GM21619 (cell line): ENCODE results near the gene SCFD2.

ENCODE experiments used
- ATAC-seq: cut with Tn5 transposase; IDR thresholded peaks from one replicate; pipeline ENCODE4 v1.9.1; 2021; ENCODE audit not compliant: unreplicated experiment

Gene SCFD2

DNA sequence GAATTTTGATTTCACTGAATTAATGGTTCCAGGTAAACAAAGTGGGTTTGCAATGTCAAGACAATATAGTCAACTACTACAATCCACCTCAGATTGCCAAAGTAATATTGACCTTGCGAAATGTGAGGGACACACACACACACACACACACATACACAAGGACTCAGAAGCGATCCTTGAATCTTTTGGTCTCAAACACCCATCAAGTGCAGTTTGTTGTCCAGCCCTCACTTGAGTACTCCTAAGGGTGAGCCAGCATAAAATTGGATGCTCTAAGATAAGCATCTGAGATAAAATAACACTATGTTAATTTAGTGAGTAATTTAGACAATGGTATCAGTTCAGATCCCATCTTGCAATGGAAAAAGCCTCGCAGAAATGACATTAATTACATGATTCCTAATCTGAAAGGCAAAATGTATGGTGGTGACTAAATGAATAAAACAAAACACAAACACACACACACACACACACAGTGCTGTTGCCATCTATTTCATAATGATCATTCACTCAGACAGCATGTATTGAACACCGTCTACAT, 401.2 kb downstream of the SCFD2 start:
- ATAC-seq = no peak

DNA sequence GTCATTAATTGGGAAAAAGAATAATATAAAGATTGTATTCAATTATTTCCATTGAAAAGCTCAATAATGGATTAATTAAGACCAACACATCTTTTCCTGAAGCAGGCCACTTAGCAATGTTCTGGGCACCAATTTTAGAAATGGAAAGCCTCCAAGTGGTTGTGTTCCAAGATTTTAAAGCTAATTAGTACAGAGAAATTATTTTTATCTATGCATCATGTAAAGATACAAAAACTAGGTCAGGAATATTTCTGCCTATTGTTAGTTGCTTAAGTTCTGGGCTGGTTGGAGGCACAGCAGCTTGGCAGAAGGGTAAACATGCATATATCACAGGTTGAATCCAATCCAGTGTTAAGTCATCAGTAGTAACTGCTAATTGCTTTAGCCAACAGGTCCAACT, 401.9 kb downstream of the SCFD2 start:
- ATAC-seq = no peak

DNA sequence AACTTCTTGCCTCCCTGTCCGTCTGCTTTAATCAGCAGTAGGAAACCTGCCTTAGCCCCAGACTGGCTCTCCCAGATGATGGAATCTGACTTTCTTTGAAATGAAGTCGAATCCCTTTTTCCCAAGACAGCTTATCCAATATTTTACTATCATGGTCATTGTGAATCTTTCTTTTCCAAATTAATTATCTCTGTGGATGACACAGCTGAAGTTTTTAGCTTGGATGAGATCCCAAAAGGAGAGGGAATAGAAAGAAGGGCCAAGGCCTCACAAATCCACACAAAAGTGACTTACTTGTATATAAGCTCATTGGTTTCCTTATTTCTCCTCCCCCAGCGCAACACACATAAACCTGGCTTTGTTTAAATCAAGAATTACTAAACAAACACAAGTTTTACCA, 403.1 kb downstream of the SCFD2 start:
- ATAC-seq = no peak

DNA sequence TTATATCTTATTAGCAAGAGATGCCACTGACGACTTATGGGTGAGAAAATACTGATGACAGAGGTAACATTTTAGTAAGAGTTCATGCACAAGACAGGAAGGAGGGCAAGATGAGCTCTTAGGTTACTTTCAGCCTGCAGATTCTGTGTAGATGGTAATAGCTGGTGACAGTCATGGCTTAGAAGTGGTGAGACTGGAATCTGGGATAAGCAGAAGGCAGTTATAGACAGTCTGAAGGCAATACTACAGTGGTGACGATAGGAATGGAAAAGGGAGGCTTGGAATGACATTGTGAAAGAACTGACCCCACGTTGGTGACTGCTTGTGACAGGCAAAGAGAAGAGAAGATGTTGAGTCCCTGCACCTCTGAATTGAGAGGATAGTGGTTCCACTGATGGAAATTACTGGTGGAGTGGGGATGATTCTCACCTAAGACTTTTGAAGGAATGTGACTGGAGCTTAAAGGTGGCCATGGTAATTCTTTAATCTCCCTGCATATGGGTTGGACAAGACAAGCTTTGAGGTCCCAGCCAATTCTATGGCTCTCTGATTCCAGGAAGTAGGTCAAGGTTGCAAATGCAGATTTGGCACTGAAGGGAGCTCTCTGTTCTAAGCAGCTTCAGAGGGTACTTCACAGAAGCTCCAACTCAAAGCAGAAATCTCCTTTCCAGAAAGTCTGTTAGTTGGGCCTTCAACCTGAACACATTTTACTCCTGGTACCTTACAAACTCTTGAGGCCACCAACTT, 404.0 kb downstream of the SCFD2 start:
- ATAC-seq = no peak

DNA sequence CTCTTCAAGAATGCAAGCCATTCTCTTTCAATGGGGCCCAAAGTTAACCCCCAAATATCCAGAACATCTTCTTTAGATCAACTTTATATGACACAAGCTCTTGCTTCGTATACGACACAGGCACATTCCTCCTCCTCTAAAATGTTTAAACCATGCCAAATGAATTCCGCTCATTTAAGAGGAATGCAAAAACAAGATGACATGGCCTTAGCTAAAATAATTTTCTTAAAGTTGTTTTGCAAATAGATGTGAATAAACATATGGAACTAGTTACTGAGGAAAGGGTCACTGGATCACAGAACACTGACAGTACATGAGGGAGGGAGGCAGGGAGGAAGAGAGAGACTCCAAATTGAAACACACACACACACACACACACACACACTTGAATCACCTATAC, 406.3 kb downstream of the SCFD2 start:
- no peak for ATAC-seq

DNA sequence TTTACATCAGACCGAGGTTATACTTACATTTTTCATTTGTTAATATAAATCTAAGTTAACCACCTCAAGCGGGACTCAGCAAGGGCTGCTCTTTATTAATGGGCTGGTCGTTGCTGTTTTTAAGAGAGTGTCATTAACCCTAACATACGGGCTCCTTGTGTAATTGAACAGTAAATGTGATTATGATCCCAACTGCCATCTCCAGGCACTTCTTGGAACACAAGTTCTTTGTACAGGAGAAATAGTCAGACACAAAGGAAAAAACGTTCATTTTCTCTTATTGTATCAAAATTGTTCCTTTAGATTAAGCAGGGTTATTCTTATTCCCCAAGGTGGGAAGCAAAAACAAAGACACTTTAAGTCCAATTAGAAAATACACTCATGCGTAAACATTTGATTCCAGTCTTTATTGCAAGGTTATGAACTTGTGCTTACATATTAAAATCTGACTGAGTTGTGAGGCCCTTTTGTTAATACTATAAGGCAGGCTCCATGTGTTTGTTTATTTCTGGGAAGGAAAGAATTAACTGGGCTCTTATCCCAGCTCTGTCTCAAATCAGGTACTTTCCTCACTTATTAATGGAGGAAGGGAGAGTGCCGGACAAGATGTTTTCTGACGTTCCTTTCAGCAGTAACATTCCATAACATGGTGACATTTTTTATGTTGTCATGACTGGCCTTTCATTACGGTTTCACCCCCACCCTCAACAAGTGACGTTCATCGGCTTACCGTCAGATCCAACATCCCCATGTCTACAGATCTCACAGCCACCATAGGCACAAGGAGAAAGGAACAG, 407.8 kb downstream of the SCFD2 start:
- ATAC-seq = no peak

DNA sequence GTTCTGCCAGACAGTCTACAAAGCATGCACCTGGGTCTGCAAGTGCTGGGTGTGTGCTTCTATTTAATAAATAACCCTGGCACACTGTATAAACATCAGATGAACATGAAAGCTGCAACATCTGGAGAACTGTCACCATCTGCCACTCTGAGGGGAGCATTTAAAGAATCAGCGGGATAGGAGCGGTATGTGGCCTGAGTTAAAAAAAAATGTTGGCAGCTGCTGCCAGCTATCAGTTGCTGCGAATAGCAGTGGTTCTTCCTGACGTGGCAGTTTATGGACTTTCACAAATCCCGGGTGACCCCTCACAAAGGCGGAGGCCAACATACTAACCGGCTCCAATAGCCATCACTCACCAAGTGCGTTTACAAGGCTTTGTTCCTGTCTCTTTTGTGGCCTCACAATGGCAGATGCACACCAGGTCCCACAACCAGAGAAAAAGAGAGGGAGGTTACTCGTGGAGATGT, 408.6 kb downstream of the SCFD2 start:
- ATAC-seq = no peak

DNA sequence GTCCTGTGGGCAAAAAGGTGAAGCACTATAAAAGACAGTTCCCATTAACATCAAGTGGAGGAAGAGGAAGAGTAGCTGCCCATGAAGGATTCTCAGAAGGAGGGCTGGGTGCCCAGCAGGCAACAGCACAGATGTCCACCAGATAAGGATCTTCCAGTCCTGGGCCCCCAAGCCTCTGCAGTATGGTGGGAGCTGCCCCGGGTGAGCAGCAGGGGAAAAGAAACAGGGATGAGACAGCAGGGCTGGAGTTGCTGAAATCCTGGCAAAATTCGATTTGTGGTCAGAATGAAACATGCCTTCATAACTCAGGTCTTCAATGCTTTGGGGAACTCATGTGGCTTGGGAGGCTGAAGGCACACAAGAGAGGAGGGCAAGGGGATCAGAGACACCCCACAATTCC, 409.2 kb downstream of the SCFD2 start:
- ATAC-seq = no peak

DNA sequence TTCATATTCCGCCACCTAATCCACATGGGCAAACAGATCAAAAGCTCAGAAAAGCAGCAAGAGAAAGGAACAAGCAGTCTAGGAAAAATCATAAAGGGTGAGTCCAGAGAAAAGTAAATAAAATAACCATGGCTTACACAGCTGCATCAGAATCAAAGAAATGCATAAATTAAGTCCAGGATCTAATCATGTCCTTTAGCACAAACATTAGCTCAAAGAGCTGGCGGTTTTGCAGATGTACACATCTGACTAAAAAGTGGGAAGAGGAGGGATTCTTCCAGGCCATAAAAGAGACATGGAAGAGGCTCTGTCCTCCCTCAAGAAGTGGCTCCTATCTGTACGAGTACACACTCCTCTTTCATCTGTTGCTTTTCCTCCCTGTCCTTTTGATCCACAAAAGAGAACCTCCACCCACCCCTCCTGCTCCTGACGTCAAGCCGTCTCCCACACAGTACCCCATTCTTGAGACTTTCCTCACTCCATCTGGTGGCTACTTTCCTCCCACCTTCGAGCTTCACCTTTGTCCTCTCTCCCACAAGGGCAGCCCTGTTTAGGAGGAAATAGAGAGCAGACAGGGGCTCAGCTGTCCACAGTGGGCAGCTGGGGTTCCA, 411.2 kb downstream of the SCFD2 start:
- no peak for ATAC-seq

DNA sequence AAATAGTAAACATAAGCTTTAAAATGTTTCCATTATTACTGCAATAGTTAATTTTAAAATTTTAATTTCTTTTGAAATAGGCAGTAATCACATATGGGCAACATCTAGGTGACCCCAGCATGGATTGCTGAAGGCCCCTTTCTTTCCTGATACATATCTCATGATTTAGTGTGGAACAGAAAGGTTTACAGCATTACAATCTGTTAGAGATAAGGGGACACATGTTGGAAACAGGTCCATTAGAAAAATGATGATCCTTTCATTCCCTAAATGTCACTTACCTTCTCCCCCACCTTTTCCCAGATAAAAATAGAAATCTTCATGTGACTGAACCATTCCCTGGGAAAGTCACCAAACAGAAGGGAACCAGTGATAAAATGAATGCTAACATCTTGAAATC, 413.3 kb downstream of the SCFD2 start:
- no peak for ATAC-seq

DNA sequence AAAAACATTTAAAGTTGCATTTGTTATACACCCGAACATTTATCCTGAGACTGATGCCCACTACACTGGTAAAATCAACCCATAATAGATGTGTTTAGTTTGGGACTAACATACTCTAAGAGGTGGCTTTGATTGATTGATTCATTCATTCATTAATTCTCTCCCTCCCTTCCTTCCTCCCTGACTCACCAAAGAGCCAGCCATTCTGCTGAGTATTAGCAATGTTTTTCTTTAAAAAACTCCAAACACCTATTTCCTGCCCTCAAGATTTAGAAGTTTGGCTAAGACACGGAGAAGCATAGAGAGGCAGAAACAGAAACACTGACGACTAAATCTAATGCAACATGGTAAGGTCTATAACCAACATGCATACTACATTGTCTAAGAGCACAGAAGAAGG, 414.8 kb downstream of the SCFD2 start:
- no peak for ATAC-seq

DNA sequence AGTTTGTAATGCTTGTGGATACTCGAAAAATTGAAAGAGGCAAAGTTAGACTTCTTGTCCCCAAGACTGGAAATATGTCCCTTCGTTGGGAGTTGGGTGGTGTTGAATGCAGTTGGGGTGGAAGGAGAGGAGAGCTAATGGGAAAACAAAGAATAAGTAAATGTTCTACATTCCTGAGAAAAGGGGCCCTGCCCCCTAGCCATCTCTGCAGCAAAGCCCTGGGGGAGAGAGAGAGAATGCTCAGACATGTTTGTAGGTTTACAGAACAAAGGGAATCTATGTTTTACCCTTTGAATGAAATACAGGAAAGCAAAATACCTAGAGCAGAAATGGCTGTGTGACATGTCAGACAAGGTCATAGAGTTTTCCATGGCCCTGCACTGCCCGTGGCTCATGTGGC, 415.6 kb downstream of the SCFD2 start:
- no peak for ATAC-seq

DNA sequence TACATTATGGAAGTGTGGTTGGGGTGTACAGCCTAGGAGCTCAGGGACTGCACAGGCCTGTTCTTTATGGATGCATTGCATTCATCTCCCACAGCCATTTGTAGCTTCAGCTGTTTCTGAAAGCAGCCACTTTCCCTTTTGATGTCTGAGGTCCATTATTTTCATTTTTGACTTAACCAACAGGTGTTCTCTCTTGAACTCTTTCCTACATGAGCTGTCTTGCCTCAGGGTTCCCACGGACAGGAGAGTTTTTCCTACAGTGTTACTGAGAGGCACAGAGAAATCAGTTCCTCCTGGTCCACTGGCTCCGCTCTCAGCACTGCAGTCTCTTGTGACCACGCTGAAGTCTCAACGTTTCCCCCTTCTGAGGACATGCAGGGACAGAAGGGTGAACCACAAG, 416.5 kb downstream of the SCFD2 start:
- no peak for ATAC-seq

DNA sequence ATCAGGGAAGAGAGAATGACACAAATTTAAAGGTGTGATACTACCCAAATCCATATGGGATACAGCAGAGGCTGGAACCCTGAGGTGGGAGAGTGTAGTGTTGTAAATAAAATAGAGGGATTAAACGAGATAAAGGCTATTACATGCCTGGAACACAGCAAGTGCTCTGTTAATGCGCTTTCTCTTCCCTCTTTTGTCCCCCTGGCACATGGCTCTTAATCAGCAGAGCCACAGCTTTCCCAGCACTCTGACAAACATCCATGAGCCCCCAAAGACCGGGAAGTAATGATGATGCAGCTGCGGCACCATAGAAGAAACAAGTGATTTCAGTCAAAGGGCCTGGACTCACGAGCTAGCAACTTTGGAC, 417.8 kb downstream of the SCFD2 start:
- no peak for ATAC-seq

DNA sequence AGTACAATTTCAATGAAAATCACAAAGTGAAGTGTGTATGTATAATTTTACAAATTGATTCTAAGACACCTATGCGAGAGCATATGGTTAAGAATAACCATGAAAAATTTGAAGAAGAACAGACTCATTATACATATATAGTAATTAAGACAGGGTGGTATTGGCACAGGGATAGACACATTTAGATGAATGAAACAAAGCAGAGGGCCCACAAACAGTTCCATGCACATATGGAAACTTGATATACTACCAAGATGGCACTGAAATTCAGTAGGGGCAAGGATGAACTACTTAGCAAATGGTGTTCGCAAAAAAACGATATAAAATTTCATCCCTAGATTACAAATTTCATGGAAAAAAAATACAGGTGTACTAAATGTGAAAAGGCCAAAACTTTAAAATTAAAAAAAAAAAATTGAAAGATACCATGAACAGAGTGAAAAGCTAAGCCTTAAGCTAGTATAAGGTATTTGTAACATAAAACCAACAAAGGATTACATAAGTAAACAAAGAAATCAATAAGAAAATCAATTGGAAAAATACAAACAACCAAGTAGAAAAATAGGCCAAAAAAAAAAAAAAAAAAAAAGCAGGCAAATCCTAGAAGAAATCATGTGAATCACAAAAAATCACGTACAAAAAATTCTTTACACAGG, 418.3 kb downstream of the SCFD2 start:
- no peak for ATAC-seq

DNA sequence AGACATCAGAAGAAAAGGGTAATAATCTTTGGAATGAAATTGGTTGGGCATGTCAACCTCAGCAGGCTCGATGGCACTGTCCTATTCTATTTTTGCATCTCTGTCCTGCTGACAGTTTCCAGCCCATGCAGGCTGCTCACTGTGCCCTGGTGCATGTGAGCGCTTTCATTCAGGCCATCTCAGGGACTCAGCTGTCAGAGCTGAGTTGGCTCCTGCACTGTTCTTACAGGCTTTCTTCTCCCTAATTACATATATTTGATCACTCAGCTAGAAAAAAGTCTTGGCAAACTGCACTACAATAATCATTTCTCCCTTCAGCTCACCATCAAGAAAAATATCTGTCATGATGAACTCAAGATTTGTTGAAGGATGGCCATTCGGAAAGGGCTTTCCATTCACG, 419.0 kb downstream of the SCFD2 start:
- ATAC-seq = no peak

DNA sequence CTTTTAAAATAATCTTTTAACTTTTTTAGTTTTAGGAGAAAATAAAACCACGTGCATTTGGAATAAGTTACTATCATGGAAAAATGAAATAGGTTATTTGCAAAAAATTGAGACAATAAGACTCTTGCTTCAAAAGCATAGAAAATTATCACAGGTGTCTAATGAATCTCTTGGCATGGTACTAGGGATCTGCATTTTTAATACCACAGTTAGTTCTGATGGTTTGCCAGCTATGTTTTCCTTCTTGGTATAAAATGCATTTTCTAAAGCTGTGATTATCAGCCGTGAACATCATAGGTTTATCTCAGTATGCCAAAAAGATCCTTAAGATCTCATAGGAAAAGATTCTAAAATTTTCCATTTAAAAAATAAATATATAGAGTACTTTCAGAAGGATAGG, 419.9 kb downstream of the SCFD2 start:
- ATAC-seq = no peak

DNA sequence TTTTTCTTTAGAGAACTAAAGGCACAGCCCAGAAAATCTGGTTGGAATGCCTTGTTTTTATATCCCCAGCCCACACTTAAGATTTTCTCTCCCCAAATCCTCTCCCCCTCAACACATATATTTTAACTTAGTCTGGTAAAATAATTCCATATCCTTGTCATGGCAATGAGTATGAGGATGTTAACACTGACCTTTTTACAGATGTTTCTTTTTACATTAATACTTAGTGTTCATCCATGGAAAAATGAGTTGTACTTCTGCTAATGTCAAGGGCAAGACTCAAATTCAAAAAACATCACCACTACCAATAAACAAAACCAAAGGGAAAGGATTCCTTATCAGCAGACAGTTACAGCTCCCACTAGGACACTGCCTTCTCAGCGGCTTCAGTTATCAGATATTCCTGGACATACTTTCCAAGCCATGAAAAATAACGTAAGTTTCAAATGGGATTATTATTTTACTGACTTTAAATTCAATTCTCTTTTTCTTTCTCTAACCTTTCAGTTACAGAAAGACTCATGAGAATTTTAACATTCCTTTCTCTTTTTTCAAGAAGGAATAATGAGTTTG, 420.4 kb downstream of the SCFD2 start:
- no peak for ATAC-seq

DNA sequence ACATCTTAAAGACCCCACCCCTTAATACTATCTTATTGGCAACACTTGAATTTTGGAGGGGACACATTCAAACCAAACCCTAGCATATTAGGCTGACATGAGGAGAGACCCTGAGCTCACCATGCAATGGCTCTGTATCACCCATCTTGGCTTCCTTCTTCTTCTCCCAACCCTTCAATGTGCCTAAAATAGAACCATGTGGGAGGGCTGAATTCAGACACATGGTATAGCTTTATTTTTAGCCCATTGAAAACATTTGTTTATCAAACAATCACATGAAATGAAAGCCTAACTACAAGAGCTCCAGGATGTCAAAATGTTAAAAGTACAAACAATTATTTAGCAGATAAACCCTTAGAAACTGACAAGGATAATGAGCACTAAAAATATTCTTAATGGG, 422.2 kb downstream of the SCFD2 start:
- ATAC-seq = no peak

DNA sequence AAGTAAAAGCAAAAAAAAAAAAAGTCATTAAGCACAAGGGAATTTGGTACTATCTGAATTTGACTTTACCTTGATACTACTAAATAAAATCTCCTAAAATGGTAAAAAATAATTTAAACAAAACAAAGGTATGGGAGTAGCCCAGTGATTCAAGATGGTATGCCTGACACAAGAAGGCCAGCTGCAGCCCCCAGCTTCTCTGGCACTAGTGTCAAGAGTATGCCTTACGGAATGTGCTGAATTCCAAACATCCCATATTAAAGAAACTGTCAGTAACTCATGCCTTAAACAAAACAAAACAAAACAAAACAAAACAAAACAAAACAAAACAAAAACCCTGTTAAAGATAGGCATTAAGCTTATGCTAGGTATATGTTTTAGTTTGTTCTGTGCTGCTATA, 422.9 kb downstream of the SCFD2 start:
- ATAC-seq = no peak

DNA sequence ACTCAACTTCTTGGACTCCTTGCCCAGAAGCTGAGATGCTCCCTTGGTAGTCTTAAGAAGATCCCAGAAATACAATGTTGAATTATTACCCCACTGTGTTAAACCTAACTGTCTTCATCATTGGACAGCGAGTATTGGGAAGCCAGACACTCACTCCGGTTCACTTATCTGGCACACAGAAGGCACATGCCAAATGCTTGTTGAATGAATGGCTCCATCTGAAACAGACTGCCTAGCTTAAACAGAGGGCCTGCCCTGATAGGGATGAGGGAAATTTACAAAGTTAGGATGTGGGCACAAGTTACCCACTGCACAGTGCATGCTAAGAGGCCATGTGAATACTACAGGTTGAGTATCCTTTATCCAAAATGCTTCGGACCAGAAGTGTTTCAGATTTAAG, 424.4 kb downstream of the SCFD2 start:
- no peak for ATAC-seq
